ENCODE results near the gene MUC22. TPM values are rescaled to one million over a fixed set of nuclear protein-coding genes. Genes with fewer than 3 reads are reported as not detected.

The MUC22 gene
- total RNA-seq, 1 donor from 2014 or later: not detected

DNA sequence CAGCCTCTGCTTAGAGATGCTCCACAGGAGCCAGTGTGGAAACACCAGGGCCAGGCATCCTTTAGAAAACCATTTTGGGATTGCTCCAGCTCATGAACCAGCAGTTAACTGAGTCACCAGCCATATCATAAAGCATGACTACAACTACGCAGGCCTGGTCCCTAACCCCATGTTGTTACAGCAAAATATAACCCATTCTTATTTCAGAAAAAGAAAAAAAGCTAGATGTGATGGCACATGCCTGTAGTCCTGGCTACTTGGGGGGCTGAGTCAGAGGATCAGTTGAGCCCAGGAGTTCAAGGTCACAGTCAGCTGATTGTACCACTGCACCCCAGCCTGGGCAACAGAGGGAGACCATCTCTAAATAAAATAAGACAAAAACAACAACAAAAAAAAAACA lies 65.3 kb downstream of the MUC22 start:
- DNase-seq (ENCODE audit: low spot score): no peak

DNA sequence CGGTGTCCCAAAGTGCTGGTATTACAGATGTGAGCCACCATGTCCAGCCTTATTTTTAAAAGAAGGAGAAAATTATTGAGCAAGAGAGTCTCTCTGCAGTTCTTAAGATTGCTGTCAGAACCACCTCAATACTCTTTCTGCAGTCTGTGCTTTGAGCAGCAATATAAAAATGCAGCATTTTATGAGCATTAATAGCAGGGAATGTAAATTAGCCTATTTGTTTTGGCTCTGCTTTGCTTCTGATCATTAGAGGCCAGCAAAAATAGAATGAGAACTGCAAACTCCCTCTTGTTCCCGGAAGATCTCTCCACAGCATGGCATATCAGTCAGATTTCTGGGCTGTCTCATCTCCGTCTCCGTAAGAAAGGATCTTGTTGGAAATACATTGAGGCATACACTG lies 66.3 kb downstream of the MUC22 start:
- no peak for DNase-seq (ENCODE audit: low spot score)

DNA sequence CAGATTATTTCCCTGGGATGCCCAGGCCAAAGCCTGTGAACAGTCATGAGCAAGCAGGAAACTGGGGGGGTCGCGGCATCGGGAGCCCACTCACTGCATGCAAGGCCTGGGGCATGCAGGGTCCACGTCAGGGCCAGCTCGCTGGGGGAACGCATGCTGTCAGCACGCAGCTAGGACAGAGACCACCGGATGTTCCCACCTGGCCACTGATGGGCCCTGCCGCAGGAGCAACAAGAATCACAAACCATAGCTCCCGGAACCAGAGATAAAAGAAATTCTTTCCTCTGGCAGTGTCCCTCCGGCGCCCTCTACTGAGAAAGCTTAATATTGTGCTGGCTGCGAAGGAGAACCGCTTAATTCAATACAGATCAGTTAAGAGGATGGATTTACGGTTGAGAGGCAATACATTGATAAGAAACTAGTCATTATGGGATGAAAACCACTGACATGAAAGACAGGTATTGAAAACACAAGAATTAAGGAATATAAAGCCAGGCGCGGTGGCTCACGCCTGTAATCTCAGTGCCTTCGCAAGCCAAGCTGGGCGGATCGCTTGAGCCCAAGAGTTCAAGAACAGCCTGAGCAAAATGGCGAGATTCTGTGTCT lies 69.5 kb downstream of the MUC22 start:
- peak; percentile 76 for DNase-seq (ENCODE audit: low spot score)

DNA sequence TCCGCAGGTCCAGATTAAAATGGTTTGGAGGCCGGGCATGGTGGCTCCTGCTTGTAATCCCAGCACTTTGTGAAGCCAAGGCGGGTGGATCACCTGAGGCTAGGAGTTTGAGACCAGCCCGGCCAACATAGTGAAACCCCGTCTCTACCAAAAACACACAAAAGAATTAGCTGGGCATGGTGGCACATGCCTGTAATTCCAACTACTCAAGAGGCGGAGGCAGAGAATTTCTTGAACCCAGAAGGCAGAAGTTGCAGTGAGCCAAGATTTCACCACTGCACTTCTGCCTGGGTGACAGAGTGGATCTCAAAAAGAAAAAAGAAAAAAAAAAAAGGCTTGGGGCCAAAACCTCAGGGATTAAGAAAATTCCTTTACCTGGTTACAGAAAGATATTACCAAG lies 71.6 kb downstream of the MUC22 start:
- no peak for DNase-seq (ENCODE audit: low spot score)

DNA sequence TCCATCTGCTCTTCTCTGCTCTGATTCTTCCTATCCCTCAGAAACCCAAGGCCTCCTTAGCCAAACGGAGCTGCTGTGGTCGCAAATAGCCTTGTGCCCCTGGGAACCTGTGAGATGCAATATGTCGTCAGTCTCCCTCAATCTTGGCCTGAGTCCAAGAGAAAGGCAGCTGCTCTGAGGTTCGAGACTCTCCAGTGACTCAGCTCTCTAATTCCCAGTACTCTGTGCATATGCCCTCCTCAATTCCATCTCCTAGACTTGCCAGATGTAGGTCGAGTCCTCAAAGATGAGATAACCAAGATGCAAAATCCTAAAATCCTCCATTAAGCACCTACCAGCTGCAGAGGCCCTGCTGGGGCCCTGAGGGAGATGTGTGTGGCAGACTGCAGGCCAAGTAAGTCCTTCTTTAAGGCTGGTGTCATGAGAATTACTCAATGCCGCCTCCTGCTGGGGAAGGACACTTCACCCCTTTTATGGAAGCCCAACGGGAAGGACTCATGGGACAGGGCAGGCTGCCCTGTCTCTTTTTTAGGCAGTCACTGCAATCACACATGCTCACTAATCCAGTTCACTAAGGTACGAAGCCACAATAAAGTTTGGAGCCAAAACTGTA lies 73.6 kb downstream of the MUC22 start:
- DNase-seq (ENCODE audit: low spot score): no peak

Other genes with a start within 250 kb of the MUC22 start
- 234 TPM for gene DDR1, start 126.0 kb upstream of the MUC22 start, total RNA-seq
- 30.4 TPM for gene GTF2H4, start 102.3 kb upstream of the MUC22 start, total RNA-seq
- 33.2 TPM for gene VARS2, start 96.2 kb upstream of the MUC22 start, total RNA-seq
- 1.0 TPM for gene SFTA2, start 78.3 kb upstream of the MUC22 start, total RNA-seq
- not detected for gene MUCL3, start 69.5 kb upstream of the MUC22 start, total RNA-seq
- not detected for gene MUC21, start 26.8 kb upstream of the MUC22 start, total RNA-seq
- gene C6orf15, start 102.1 kb downstream of the MUC22 start, total RNA-seq: not detected
- gene PSORS1C1, start 104.3 kb downstream of the MUC22 start, total RNA-seq: 0.10 TPM
- gene CDSN, start 110.0 kb downstream of the MUC22 start, total RNA-seq: not detected
- not detected for gene PSORS1C2, start 128.6 kb downstream of the MUC22 start, total RNA-seq
- gene CCHCR1, start 147.3 kb downstream of the MUC22 start, total RNA-seq: 23.4 TPM
- gene TCF19, start 148.1 kb downstream of the MUC22 start, total RNA-seq: 5.9 TPM
- gene POU5F1, start 160.2 kb downstream of the MUC22 start, total RNA-seq: 9.5 TPM